Measurements from ENCODE around the gene TBRG1.

Gene TBRG1

GRCh38 chr11:124612045-124612444, 10.6 kb upstream of the TBRG1 start:
- H3K4me3 ChIP-seq (ENCODE audit: low read depth, low read length), result no peak overlapping the region
- no peak for TF ChIP-seq CTCF (IDR thresholded peaks at IDR 0.05; ENCODE audit: insufficient read depth, low read depth, low read length, missing control alignments)
- DNase-seq (ENCODE audit: low read depth), result peak; percentile 48

GRCh38 chr11:124612567-124613246, 10.0 kb upstream of the TBRG1 start:
- no peak for DNase-seq (ENCODE audit: low read depth)
- no peak for TF ChIP-seq CTCF (IDR thresholded peaks at IDR 0.05; ENCODE audit: insufficient read depth, low read depth, low read length, missing control alignments)
- H3K4me3 ChIP-seq (ENCODE audit: low read depth, low read length), result no peak overlapping the region

- no peak for DNase-seq (ENCODE audit: low read depth)
- no peak for TF ChIP-seq CTCF (IDR thresholded peaks at IDR 0.05; ENCODE audit: insufficient read depth, low read depth, low read length, missing control alignments)
- no peak overlapping the region for H3K4me3 ChIP-seq (ENCODE audit: low read depth, low read length)
Observed at GRCh38 chr11:124618863-124619262, 3.8 kb upstream of the TBRG1 start.

- DNase-seq (ENCODE audit: low read depth), result no peak
- peak overlapping the region; percentile 71 for H3K4me3 ChIP-seq (ENCODE audit: low read depth, low read length)
- TF ChIP-seq CTCF (IDR thresholded peaks at IDR 0.05; ENCODE audit: insufficient read depth, low read depth, low read length, missing control alignments), result no peak
Observed at GRCh38 chr11:124623861-124624525, 1.3 kb downstream of the TBRG1 start.

- H3K4me3 ChIP-seq (ENCODE audit: low read depth, low read length), result no peak overlapping the region
- no peak for DNase-seq (ENCODE audit: low read depth)
- no peak for TF ChIP-seq CTCF (IDR thresholded peaks at IDR 0.05; ENCODE audit: insufficient read depth, low read depth, low read length, missing control alignments)
Observed at GRCh38 chr11:124625504-124626168, 3.0 kb downstream of the TBRG1 start.

- no peak for TF ChIP-seq CTCF (IDR thresholded peaks at IDR 0.05; ENCODE audit: insufficient read depth, low read depth, low read length, missing control alignments)
- no peak overlapping the region for H3K4me3 ChIP-seq (ENCODE audit: low read depth, low read length)
- no peak for DNase-seq (ENCODE audit: low read depth)
Observed at GRCh38 chr11:124627546-124627945, 4.9 kb downstream of the TBRG1 start.
